IPS-20b (cell line): Measurements from ENCODE around the gene FYB2.
"Not testable (repeated sequence)": the region's sequence is repeated elsewhere in the genome, so short reads cannot be mapped to it uniquely, and the experiment has no call there.

Experiments
- H3K27ac ChIP-seq: one replicate; pipeline ENCODE4 v1.5.1; 2013; ENCODE audit warnings: low read length
- H3K27me3 ChIP-seq: 2 replicates; pipeline ENCODE4 v1.6.1; 2013; ENCODE audit warnings: mild to moderate bottlenecking, low read length, inconsistent platforms; ENCODE audit not compliant: insufficient read depth
- H3K36me3 ChIP-seq: 2 replicates; pipeline ENCODE4 v1.6.1; 2013; ENCODE audit warnings: low read depth, mild to moderate bottlenecking, inconsistent platforms, low read length, moderate library complexity; ENCODE audit not compliant: insufficient read depth
- H3K4me1 ChIP-seq: 2 replicates; pipeline ENCODE4 v1.6.1; 2013; ENCODE audit warnings: mild to moderate bottlenecking, control low read depth, inconsistent platforms, low read length, moderate library complexity; ENCODE audit not compliant: insufficient read depth
- H3K4me3 ChIP-seq: 2 replicates; pipeline ENCODE4 v1.5.1; 2013; ENCODE audit warnings: mild to moderate bottlenecking, low read length, inconsistent platforms
- H3K9ac ChIP-seq: 2 replicates; pipeline ENCODE4 v1.6.1; 2013; ENCODE audit warnings: low read depth, mild to moderate bottlenecking, inconsistent platforms, low read length, moderate library complexity
- H3K9me3 ChIP-seq: 2 replicates; pipeline ENCODE4 v1.6.1; 2013; ENCODE audit warnings: mild to moderate bottlenecking, low read depth, low read length, inconsistent platforms; ENCODE audit not compliant: insufficient read depth

FYB2 gene

DNA sequence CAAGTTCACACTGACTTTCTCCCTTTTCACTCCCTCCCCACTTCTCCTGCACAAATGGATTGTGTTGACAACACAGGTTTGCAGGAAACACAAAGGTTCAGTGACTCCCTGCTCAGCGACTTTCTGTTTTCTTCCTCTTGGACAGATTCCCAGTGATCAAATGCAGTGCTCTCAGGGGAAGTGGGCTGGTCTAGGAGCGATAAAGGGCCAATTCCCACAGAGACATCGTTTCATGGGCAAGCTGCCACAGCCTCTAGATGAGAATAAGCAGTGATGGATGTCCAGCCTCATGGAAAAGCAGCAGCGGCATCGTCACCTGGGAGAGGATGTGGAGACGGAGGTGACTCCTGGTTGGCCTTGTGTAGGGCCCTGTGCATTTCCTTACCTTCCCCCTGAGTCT is 30.6 kb downstream of the FYB2 start:
- no peaks in the 10 kb centered on the region for H3K9me3 ChIP-seq
- no peaks in the 10 kb centered on the region for H3K36me3 ChIP-seq
- no peaks in the 10 kb centered on the region for H3K27me3 ChIP-seq
- H3K27ac ChIP-seq, result no peak overlapping the region
- H3K9ac ChIP-seq, result no peak overlapping the region
- H3K4me3 ChIP-seq, result no peak overlapping the region
- no peaks in the 10 kb centered on the region for H3K4me1 ChIP-seq

GRCh38 chr1:56788102-56788501 is 31.1 kb downstream of the FYB2 start:
- H3K4me1 ChIP-seq, result no peaks in the 10 kb centered on the region
- H3K27me3 ChIP-seq, result no peaks in the 10 kb centered on the region
- no peak overlapping the region for H3K27ac ChIP-seq
- H3K4me3 ChIP-seq, result no peak overlapping the region
- H3K9ac ChIP-seq, result no peak overlapping the region
- H3K36me3 ChIP-seq, result no peaks in the 10 kb centered on the region
- H3K9me3 ChIP-seq, result no peaks in the 10 kb centered on the region

DNA sequence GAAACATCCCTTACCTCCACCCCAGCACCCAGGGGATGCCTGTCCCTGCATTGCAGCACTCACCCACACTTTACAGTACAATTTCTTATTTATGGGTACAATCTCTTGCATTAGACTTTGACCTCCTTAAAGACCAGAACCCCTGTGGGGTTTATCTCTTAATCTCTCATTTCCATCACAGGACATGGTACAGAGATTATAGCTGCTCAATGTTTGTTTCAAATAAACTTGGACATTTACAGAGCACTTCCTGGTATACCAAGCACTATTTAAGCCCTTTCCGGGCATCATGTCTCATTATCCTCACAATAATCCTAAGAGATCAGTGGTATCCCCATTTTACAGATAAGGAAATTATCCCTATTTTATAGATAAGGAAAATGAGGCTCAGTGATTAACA is 31.9 kb downstream of the FYB2 start:
- no peaks in the 10 kb centered on the region for H3K4me1 ChIP-seq
- H3K27me3 ChIP-seq, result no peaks in the 10 kb centered on the region
- H3K4me3 ChIP-seq, result no peak overlapping the region
- H3K9ac ChIP-seq, result no peak overlapping the region
- no peaks in the 10 kb centered on the region for H3K36me3 ChIP-seq
- no peak overlapping the region for H3K27ac ChIP-seq
- H3K9me3 ChIP-seq, result no peaks in the 10 kb centered on the region

DNA sequence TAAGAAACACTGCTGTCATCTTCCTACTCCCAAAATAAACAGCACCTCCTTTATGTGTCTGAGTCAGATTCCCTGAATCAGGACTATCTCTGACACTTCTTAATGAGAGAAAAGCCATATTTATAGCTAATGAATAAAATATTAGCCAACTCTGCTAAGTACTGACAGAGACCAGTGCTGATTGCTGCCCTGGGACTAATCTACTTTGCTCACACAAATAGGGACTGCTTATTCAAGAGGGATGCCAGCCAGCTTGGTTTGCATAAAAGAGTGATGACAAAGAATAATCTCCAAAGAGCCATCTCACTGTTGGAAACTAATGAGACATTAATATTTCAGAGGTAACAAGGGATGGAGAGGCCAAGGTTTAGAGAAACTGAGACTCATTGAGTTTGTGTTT is 36.4 kb downstream of the FYB2 start:
- no peaks in the 10 kb centered on the region for H3K27me3 ChIP-seq
- H3K9ac ChIP-seq, result no peak overlapping the region
- H3K36me3 ChIP-seq, result no peaks in the 10 kb centered on the region
- no peaks in the 10 kb centered on the region for H3K9me3 ChIP-seq
- H3K4me3 ChIP-seq, result no peak overlapping the region
- no peak overlapping the region for H3K27ac ChIP-seq
- H3K4me1 ChIP-seq, result peaks cover 4% of the 10 kb centered on the region; the same call in 1 of the 2 replicates

GRCh38 chr1:56780826-56781225 is 38.4 kb downstream of the FYB2 start:
- Histone ChIP-seq H3K27me3 (no peaks in the 10 kb centered on the region), H3K9ac (no peak overlapping the region), H3K4me3 (no peak overlapping the region), H3K9me3 (no peaks in the 10 kb centered on the region), H3K4me1 (peaks cover 4% of the 10 kb centered on the region; the same call in 1 of the 2 replicates), H3K27ac (no peak overlapping the region), H3K36me3 (no peaks in the 10 kb centered on the region)

GRCh38 chr1:56780128-56780750 is 39.0 kb downstream of the FYB2 start:
- H3K27me3 ChIP-seq, result no peaks in the 10 kb centered on the region
- no peaks in the 10 kb centered on the region for H3K36me3 ChIP-seq
- H3K4me1 ChIP-seq, result peaks cover 4% of the 10 kb centered on the region; the same call in 1 of the 2 replicates
- H3K27ac ChIP-seq, result no peak overlapping the region
- no peaks in the 10 kb centered on the region for H3K9me3 ChIP-seq
- H3K9ac ChIP-seq, result no peak overlapping the region
- no peak overlapping the region for H3K4me3 ChIP-seq

- H3K4me3 ChIP-seq, result no peak overlapping the region
- no peaks in the 10 kb centered on the region for H3K27me3 ChIP-seq
- no peaks in the 10 kb centered on the region for H3K36me3 ChIP-seq
- no peak overlapping the region for H3K27ac ChIP-seq
- H3K4me1 ChIP-seq, result peaks cover 4% of the 10 kb centered on the region; the same call in 1 of the 2 replicates
- no peak overlapping the region for H3K9ac ChIP-seq
- H3K9me3 ChIP-seq, result no peaks in the 10 kb centered on the region
These were observed 41.2 kb downstream of the FYB2 start for GRCh38 chr1:56777972-56778371.

- not testable (repeated sequence) for H3K4me1 ChIP-seq, H3K36me3 ChIP-seq, H3K27ac ChIP-seq, H3K27me3 ChIP-seq, H3K4me3 ChIP-seq, H3K9me3 ChIP-seq, H3K9ac ChIP-seq
These were observed 44.5 kb downstream of the FYB2 start for GRCh38 chr1:56774732-56775131.

DNA sequence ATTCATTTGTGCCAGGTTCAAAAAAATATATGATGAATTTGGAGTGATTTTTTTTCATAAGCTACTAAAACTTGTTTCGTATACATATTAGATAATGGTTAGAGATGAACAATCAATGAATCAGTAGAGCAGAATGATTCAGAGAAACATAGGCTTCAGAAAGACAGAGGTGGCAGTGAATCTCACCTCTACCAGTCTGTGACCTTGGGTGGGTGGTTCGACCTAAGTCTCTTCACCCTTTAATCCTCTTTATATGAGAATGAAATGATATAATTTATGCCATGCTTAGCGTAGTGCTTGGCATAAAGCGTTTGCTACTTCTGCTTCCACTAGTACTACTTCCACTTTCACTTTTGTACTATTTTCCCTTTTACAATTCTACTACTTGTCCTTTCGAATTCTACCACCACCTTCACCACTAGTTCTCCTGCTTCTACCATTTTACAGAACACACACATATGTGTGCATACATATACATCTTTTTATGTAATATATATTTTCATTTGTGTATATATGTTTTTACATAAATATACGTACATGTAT is 45.1 kb downstream of the FYB2 start:
- H3K27me3 ChIP-seq, result no peaks in the 10 kb centered on the region
- no peaks in the 10 kb centered on the region for H3K9me3 ChIP-seq
- H3K4me1 ChIP-seq, result no peaks in the 10 kb centered on the region
- H3K4me3 ChIP-seq, result no peak overlapping the region
- H3K36me3 ChIP-seq, result no peaks in the 10 kb centered on the region
- H3K27ac ChIP-seq, result no peak overlapping the region
- no peak overlapping the region for H3K9ac ChIP-seq

DNA sequence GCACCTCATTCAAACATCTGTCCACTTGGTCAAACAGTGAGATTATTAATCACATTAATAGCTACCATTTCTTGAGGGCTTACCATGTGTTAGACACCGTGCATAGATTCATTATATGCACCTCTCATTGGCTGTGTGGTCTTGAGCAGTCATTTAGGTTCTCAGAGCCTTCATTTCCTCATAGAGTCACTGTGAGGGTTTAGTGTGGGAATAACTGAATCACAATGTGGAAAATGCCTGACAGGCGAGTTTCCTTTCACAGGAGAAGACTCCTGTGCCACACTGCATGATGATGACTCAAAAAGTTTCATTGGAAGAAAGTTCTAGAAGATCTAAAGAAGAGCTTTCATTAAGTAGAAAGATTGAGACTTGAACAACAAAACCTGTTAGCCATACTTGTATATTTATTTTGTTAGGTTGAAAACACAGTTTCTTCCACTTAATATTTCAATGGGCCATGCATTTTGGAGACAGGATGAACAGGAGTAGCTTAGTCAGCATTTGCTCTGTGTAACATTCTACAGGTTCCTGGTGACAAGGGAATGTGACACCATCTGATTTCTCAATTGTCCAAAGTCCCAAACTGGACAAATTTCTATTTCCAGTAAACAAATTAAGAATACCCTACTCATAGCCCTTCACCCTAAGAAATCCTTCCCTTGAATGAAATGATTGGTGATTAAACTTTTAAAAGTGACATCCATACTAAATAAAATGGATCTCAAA is 45.7 kb downstream of the FYB2 start:
- no peaks in the 10 kb centered on the region for H3K36me3 ChIP-seq
- H3K27ac ChIP-seq, result no peak overlapping the region
- no peak overlapping the region for H3K9ac ChIP-seq
- H3K4me3 ChIP-seq, result no peak overlapping the region
- no peaks in the 10 kb centered on the region for H3K9me3 ChIP-seq
- H3K27me3 ChIP-seq, result no peaks in the 10 kb centered on the region
- no peaks in the 10 kb centered on the region for H3K4me1 ChIP-seq

DNA sequence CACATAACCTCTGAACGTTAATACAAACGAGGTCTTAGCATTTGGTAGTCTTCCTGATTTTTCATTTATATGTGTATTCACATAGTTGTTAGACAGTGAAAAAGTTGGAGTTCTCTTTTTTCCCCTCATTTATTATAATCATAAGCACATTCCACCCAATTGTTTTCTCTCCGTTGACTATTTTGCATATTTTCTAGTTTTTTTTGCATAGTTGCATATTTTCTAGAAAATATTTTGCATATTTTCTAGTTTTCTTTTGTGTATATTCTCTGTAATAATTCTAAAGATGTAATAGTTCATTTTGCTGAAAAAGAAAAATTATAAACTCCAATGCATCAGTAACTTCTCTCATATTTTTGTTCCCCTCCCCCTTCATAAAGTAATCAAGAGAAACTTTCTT is 47.5 kb downstream of the FYB2 start:
- Histone ChIP-seq H3K27ac (no peak overlapping the region), H3K9ac (no peak overlapping the region), H3K27me3 (no peaks in the 10 kb centered on the region), H3K36me3 (no peaks in the 10 kb centered on the region), H3K4me3 (no peak overlapping the region), H3K4me1 (no peaks in the 10 kb centered on the region), H3K9me3 (no peaks in the 10 kb centered on the region)

DNA sequence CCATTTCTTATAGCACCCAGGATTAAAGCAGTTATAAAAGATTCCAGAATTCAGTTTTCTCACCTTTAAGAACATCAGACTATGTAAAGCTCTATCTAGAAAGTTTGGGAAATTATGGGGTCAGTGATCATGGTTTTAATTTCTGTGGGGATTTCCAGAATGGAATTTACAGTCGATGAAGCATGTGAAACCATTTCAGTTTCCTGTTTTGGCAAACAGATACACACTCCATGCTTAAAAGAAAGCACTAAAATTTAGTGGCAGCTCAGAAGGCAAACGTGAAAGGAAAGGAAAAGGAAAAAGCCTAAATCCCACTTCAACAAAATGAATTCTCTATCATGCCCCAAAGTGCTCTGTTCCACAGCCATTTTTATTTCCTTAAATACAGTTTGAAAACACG is 60.4 kb downstream of the FYB2 start:
- Histone ChIP-seq H3K4me1 (no peaks in the 10 kb centered on the region), H3K36me3 (no peaks in the 10 kb centered on the region), H3K4me3 (no peak overlapping the region), H3K27ac (no peak overlapping the region), H3K9me3 (no peaks in the 10 kb centered on the region), H3K9ac (no peak overlapping the region), H3K27me3 (no peaks in the 10 kb centered on the region)
